Neural progenitor cell (in vitro differentiated cells): ENCODE results near the gene UBE2V1. TPM values are rescaled to one million over a fixed set of nuclear protein-coding genes. Genes with fewer than 3 reads are reported as not detected.

Experiments
- DNase-seq: peaks from one replicate; pipeline ENCODE4 v3.0.0-alpha.2; 2016; ENCODE audit warnings: low spot score
- H2AFZ ChIP-seq: fragments of 200-600 bp; sonication (generic); replicated peaks from 2 replicates; pipeline ENCODE4 v1.6.1; 2016; ENCODE audit warnings: antibody characterized with exemption
- H3F3A ChIP-seq: fragments of 200-600 bp; sonication (generic); 2 replicates; pipeline ENCODE4 v1.6.1; 2016; ENCODE audit warnings: antibody characterized with exemption, low read depth
- H3K27ac ChIP-seq: fragments of 200-600 bp; sonication (generic); 2 replicates; pipeline ENCODE4 v1.5.1; 2016; ENCODE audit warnings: mild to moderate bottlenecking
- H3K27me3 ChIP-seq: fragments of 200-600 bp; sonication (generic); 2 replicates; pipeline ENCODE4 v1.6.1; 2016; ENCODE audit warnings: mild to moderate bottlenecking, moderate library complexity
- H3K36me3 ChIP-seq: fragments of 200-600 bp; sonication (generic); 2 replicates; pipeline ENCODE4 v1.5.1; 2016
- H3K4me1 ChIP-seq: fragments of 200-600 bp; sonication (generic); 2 replicates; pipeline ENCODE4 v1.6.1; 2016; ENCODE audit warnings: mixed run types
- H3K4me2 ChIP-seq: fragments of 200-600 bp; sonication (generic); 2 replicates; pipeline ENCODE4 v1.6.1; 2016
- H3K4me3 ChIP-seq: fragments of 200-600 bp; sonication (generic); 2 replicates; pipeline ENCODE4 v1.5.1; 2016
- H3K79me2 ChIP-seq: fragments of 200-600 bp; sonication (generic); 2 replicates; pipeline ENCODE4 v1.6.1; 2016; ENCODE audit warnings: low read depth
- H3K9ac ChIP-seq: fragments of 200-600 bp; sonication (generic); 2 replicates; pipeline ENCODE4 v1.6.1; 2016
- H3K9me3 ChIP-seq: fragments of 200-600 bp; sonication (generic); 2 replicates; pipeline ENCODE4 v1.5.1; 2016; ENCODE audit warnings: low read depth
- H4K20me1 ChIP-seq: fragments of 200-600 bp; sonication (generic); 2 replicates; pipeline ENCODE4 v1.6.1; 2016; ENCODE audit warnings: low read depth
- H3K27ac Mint-ChIP-seq: 3 replicates; pipeline ENCODE4 v1.8.0; 2021; ENCODE audit warnings: mixed read lengths
- H3K27me3 Mint-ChIP-seq: 2 replicates; pipeline ENCODE4 v1.8.0; 2022; ENCODE audit warnings: low read depth, mild to moderate bottlenecking, inconsistent platforms, moderate library complexity, mixed read lengths; ENCODE audit not compliant: insufficient read depth
- H3K36me3 Mint-ChIP-seq: 3 replicates; pipeline ENCODE4 v1.8.0; 2021; ENCODE audit warnings: mixed read lengths
- H3K4me1 Mint-ChIP-seq: 3 replicates; pipeline ENCODE4 v1.8.0; 2021; ENCODE audit warnings: mixed read lengths
- H3K4me3 Mint-ChIP-seq: 3 replicates; pipeline ENCODE4 v1.8.0; 2021; ENCODE audit warnings: mild to moderate bottlenecking, moderate library complexity, mixed read lengths
- H3K9me3 Mint-ChIP-seq: 3 replicates; pipeline ENCODE4 v1.8.0; 2020; ENCODE audit warnings: mixed read lengths
- CTCF ChIP-seq: fragments of 200-600 bp; sonication (generic); IDR thresholded peaks from 2 replicates; pipeline ENCODE4 v1.5.1; 2017; ENCODE audit warnings: antibody characterized with exemption, mild to moderate bottlenecking
- EZH2 ChIP-seq: fragments of 200-600 bp; sonication (generic); IDR thresholded peaks from 2 replicates; pipeline ENCODE4 v1.6.1; 2017; ENCODE audit warnings: antibody characterized with exemption, mild to moderate bottlenecking, moderate library complexity
- EZH2phosphoT487 ChIP-seq: fragments of 200-600 bp; sonication (generic); IDR thresholded peaks from 2 replicates; pipeline ENCODE4 v1.6.1; 2017; ENCODE audit warnings: antibody characterized with exemption
- total RNA-seq: library from RNA; depleted of rRNA; stranded (reverse); fragments of >200 nt; gene quantifications from 2 replicates; pipeline ENCODE4 v1.2.3, GENCODE V29; 2015; ENCODE audit warnings: low replicate concordance

Gene UBE2V1
- total RNA-seq, 1 donor from 2014 or later, result 143 TPM

GRCh38 chr20:50141018-50141675, 28.2 kb upstream of the UBE2V1 start:
- no peak overlapping the region for H3K4me3 Mint-ChIP-seq
- H3K36me3 ChIP-seq, result no peaks in the 10 kb centered on the region
- DNase-seq, result no peak
- H3K4me1 ChIP-seq, result no peaks in the 10 kb centered on the region
- H2AFZ ChIP-seq, result no peak overlapping the region
- H3K27ac ChIP-seq, result no peak overlapping the region
- H3K36me3 Mint-ChIP-seq, result peaks cover 28% of the 10 kb centered on the region
- no peak overlapping the region for H3K4me2 ChIP-seq
- no peaks in the 10 kb centered on the region for H3K9me3 Mint-ChIP-seq
- no peak overlapping the region for H3K9ac ChIP-seq
- no peaks in the 10 kb centered on the region for H3K9me3 ChIP-seq
- H3K27me3 Mint-ChIP-seq, result peaks cover 8% of the 10 kb centered on the region
- H3K4me1 Mint-ChIP-seq, result peaks cover 14% of the 10 kb centered on the region
- H3F3A ChIP-seq, result no peaks in the 10 kb centered on the region
- H3K27me3 ChIP-seq, result no peaks in the 10 kb centered on the region
- H4K20me1 ChIP-seq, result peaks cover 47% of the 10 kb centered on the region
- H3K79me2 ChIP-seq, result peaks cover 12% of the 10 kb centered on the region
- no peak for TF ChIP-seq CTCF
- TF ChIP-seq EZH2, result no peak
- TF ChIP-seq EZH2phosphoT487, result no peak
- H3K27ac Mint-ChIP-seq, result no peak overlapping the region
- H3K4me3 ChIP-seq, result no peak overlapping the region

GRCh38 chr20:50140339-50140859, 27.4 kb upstream of the UBE2V1 start:
- H3K36me3 ChIP-seq, result no peaks in the 10 kb centered on the region
- H3K79me2 ChIP-seq, result peaks cover 7% of the 10 kb centered on the region
- no peaks in the 10 kb centered on the region for H3K9me3 ChIP-seq
- H3K9me3 Mint-ChIP-seq, result no peaks in the 10 kb centered on the region
- H3F3A ChIP-seq, result no peaks in the 10 kb centered on the region
- H3K27me3 ChIP-seq, result no peaks in the 10 kb centered on the region
- no peak overlapping the region for H3K9ac ChIP-seq
- H3K4me1 Mint-ChIP-seq, result peaks cover 14% of the 10 kb centered on the region
- TF ChIP-seq CTCF, result no peak
- no peak for TF ChIP-seq EZH2phosphoT487
- no peak for TF ChIP-seq EZH2
- no peak for DNase-seq
- H3K4me2 ChIP-seq, result no peak overlapping the region
- peak overlapping the region; percentile 22 for H3K27ac Mint-ChIP-seq
- no peak overlapping the region for H3K4me3 ChIP-seq
- H3K36me3 Mint-ChIP-seq, result peaks cover 29% of the 10 kb centered on the region
- no peak overlapping the region for H3K4me3 Mint-ChIP-seq
- no peak overlapping the region for H2AFZ ChIP-seq
- H4K20me1 ChIP-seq, result peaks cover 42% of the 10 kb centered on the region
- no peaks in the 10 kb centered on the region for H3K4me1 ChIP-seq
- H3K27ac ChIP-seq, result no peak overlapping the region
- peaks cover 10% of the 10 kb centered on the region for H3K27me3 Mint-ChIP-seq

DNA sequence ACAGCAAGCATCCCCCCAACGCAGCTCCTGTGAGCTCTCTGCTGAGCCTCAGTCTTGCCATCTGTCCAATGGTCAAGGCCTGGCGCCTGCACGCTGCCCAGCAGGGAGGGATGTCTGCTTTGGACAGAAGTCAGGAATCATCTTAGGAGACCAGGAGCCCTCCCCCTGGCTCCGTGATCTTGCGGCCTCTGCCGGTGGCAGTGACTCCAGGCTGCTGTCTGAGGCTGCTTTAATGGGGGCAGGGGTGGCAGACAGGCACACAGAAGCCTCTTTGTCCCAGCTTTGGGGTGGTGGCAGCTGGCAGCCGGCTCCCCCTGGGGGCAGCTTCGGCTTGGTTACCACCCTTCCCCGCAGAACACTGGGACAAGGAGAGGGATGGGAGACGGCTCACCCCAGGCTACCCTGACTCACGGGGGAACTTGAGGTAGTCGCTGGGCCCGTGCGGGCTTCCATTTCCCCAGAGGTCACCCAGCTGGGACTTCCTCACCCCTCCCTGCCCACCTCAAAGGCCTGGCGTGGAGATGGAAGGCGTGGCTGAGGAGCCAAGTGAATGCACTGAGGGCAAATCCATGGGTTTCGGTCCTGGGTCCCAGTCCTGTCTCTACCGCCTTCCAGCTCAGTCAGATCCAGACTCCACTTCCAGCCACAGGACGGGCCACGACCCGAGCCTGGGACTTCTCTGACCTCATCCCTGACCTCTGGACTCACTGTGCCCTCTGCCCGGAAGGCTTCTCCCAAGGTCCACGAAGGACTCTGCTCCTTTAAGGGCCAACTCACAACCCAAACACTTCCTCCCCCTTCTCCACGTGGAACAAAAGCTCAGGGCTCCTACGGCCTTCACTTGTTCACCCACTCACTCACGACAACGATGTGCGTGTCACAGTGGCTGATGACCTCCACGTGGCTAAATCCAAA, 25.8 kb upstream of the UBE2V1 start:
- no peaks in the 10 kb centered on the region for H3K4me1 ChIP-seq
- no peaks in the 10 kb centered on the region for H3K9me3 ChIP-seq
- H3F3A ChIP-seq, result no peaks in the 10 kb centered on the region
- peaks cover 14% of the 10 kb centered on the region for H3K4me1 Mint-ChIP-seq
- H3K27ac Mint-ChIP-seq, result peak overlapping the region; percentile 66
- no peak overlapping the region for H2AFZ ChIP-seq
- H3K4me3 ChIP-seq, result no peak overlapping the region
- no peak overlapping the region for H3K27ac ChIP-seq
- H3K4me2 ChIP-seq, result no peak overlapping the region
- no peak overlapping the region for H3K4me3 Mint-ChIP-seq
- no peaks in the 10 kb centered on the region for H3K9me3 Mint-ChIP-seq
- DNase-seq, result no peak
- H3K9ac ChIP-seq, result no peak overlapping the region
- TF ChIP-seq EZH2, result no peak
- no peak for TF ChIP-seq EZH2phosphoT487
- TF ChIP-seq CTCF, result peak; percentile 8
- H3K27me3 Mint-ChIP-seq, result peaks cover 10% of the 10 kb centered on the region
- H3K36me3 ChIP-seq, result no peaks in the 10 kb centered on the region
- H3K36me3 Mint-ChIP-seq, result peaks cover 30% of the 10 kb centered on the region
- peaks cover under 1% of the 10 kb centered on the region for H3K79me2 ChIP-seq
- no peaks in the 10 kb centered on the region for H3K27me3 ChIP-seq
- peaks cover 33% of the 10 kb centered on the region for H4K20me1 ChIP-seq
